ENCODE measurements around the gene TGFBR2. TPM values are rescaled to one million over a fixed set of nuclear protein-coding genes. Genes with fewer than 3 reads are reported as not detected.
A peak's percentile ranks its signal among the peaks of the same experiment; 100 is the strongest.

TGFBR2 gene
- total RNA-seq, 1 donor from 2014 or later: 289 TPM

- Histone ChIP-seq H3K4me1 (peaks cover 98% of the 10 kb centered on the region), H3K27ac (peak overlapping the region; percentile 25), H3K36me3 (peaks cover 8% of the 10 kb centered on the region), H3K9me3 (no peaks in the 10 kb centered on the region), H3K27me3 (ENCODE audit: low read depth) (no peaks in the 10 kb centered on the region), H3K4me3 (no peak overlapping the region)
- intact Hi-C loops (cut with DNase I): no loop called here
- no peak for TF ChIP-seq CTCF (IDR thresholded peaks at IDR 0.05)
- DNase-seq (no peak), ATAC-seq (no peak)
Measured at GRCh38 chr3:30616347-30617027, 10.1 kb downstream of the TGFBR2 start.

DNA sequence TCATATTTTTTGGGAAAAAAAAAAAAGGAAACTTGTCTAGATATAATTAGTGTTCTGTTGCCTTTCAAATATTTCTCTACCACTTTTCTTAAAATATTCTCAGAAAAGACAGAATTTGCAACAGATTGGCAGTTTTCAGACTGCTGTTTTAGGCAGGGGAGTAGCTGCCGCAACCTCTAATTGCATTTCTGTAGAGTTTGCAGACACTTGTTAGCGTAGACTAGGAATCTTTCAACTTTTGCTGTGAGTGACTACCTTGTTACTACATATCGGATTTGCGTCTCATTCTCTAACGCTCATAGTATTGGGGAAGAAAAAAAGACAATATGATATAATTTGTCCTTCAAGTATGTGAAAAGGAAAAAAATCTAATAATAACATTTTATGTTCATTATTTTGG, 10.7 kb downstream of the TGFBR2 start:
- ATAC-seq (no peak), DNase-seq (no peak)
- no peaks in the 10 kb centered on the region for H3K27me3 ChIP-seq (ENCODE audit: low read depth)
- H3K4me1 ChIP-seq: peaks cover 98% of the 10 kb centered on the region
- no peak overlapping the region for H3K27ac ChIP-seq
- H3K4me3 ChIP-seq: no peak overlapping the region
- H3K36me3 ChIP-seq: peaks cover 8% of the 10 kb centered on the region
- TF ChIP-seq CTCF (IDR thresholded peaks at IDR 0.05): no peak
- intact Hi-C loops (cut with DNase I): no loop called here
- H3K9me3 ChIP-seq: no peaks in the 10 kb centered on the region

DNA sequence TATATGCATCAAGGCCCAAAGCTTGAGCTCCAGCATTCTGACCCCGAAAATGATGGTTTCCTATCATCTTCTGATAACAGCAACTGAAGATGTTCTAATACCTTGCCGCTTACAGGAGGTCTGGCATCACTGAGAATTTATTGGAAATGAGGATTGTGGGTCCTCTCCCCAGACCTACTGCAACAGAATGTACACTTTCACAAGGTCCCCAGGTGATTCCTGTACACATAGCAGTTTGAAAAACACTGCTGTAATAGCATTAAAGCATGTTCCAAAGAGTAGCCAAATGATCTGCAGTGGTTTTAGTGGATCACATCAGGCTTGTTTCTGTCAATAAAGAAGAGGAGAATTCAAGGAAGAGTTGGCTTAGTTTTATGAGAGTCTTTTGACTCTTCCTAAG, 11.3 kb downstream of the TGFBR2 start:
- DNase-seq: no peak
- no peak overlapping the region for H3K27ac ChIP-seq
- no peaks in the 10 kb centered on the region for H3K9me3 ChIP-seq
- H3K4me1 ChIP-seq: peaks cover 99% of the 10 kb centered on the region
- peaks cover 8% of the 10 kb centered on the region for H3K36me3 ChIP-seq
- TF ChIP-seq CTCF (IDR thresholded peaks at IDR 0.05): no peak
- no peak overlapping the region for H3K4me3 ChIP-seq
- intact Hi-C loops (cut with DNase I): no loop called here
- ATAC-seq: no peak
- H3K27me3 ChIP-seq (ENCODE audit: low read depth): no peaks in the 10 kb centered on the region

DNA sequence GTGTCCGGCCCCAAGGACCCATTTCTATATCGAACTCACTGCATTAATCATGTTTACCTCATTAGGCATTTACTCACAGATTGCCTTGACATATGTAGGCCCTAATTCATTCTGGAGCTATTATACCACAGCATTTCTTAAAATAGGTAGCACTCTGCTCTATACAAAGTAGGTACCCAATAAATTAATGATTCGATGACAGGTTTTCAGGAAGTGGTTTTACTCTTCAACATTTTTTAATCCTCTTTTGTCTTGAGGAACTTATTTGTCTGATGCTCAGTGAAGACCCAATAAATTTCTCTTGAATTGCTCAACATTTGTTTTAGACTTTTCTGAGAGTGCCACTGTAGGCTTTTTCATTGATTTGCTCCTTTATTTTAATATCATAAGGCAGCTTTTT, 12.1 kb downstream of the TGFBR2 start:
- peak overlapping the region; percentile 4 for H3K27ac ChIP-seq
- H3K4me1 ChIP-seq: peaks cover 99% of the 10 kb centered on the region
- ATAC-seq (no peak), DNase-seq (no peak)
- peaks cover 12% of the 10 kb centered on the region for H3K36me3 ChIP-seq
- intact Hi-C loops (cut with DNase I): no loop called here
- no peaks in the 10 kb centered on the region for H3K27me3 ChIP-seq (ENCODE audit: low read depth)
- no peak for TF ChIP-seq CTCF (IDR thresholded peaks at IDR 0.05)
- no peak overlapping the region for H3K4me3 ChIP-seq
- H3K9me3 ChIP-seq: no peaks in the 10 kb centered on the region

GRCh38 chr3:30619318-30619717, 12.9 kb downstream of the TGFBR2 start:
- TF ChIP-seq CTCF (IDR thresholded peaks at IDR 0.05): no peak
- intact Hi-C loops (cut with DNase I): no loop called here
- peaks cover 96% of the 10 kb centered on the region for H3K4me1 ChIP-seq
- ATAC-seq (no peak), DNase-seq (no peak)
- H3K36me3 ChIP-seq: peaks cover 18% of the 10 kb centered on the region
- no peak overlapping the region for H3K27ac ChIP-seq
- no peaks in the 10 kb centered on the region for H3K27me3 ChIP-seq (ENCODE audit: low read depth)
- no peak overlapping the region for H3K4me3 ChIP-seq
- H3K9me3 ChIP-seq: no peaks in the 10 kb centered on the region

Measured in lower lobe of right lung (tissue), 2 donors.